OCI-LY3 (cell line): ENCODE results near the gene STK17B.

Source experiments
- CTCF ChIP-seq: fragments of 200-600, 300-600 bp; sonication (generic); IDR thresholded peaks from 2 replicates; pipeline ENCODE4 v1.5.1; 2014; ENCODE audit warnings: antibody characterized with exemption, low read length, low read depth
- EZH2phosphoT487 ChIP-seq: fragments of 200-600 bp; shearing (Covaris generic); IDR thresholded peaks from 2 replicates; pipeline ENCODE4 v1.6.1; 2018; ENCODE audit warnings: antibody characterized with exemption, mixed run types, low read depth

GRCh38 chr2:196112418-196113034 is 58.9 kb downstream of the STK17B start:
- TF ChIP-seq CTCF (no peak), EZH2phosphoT487 (no peak)
